ENCODE measurements around the gene DCTD. TPM values are rescaled to one million over a fixed set of nuclear protein-coding genes. Genes with fewer than 3 reads are reported as not detected.

The DCTD gene
- total and polyA plus RNA-seq, 7 donors: 33.3 to 54.9 (median 38.2) TPM

DNA sequence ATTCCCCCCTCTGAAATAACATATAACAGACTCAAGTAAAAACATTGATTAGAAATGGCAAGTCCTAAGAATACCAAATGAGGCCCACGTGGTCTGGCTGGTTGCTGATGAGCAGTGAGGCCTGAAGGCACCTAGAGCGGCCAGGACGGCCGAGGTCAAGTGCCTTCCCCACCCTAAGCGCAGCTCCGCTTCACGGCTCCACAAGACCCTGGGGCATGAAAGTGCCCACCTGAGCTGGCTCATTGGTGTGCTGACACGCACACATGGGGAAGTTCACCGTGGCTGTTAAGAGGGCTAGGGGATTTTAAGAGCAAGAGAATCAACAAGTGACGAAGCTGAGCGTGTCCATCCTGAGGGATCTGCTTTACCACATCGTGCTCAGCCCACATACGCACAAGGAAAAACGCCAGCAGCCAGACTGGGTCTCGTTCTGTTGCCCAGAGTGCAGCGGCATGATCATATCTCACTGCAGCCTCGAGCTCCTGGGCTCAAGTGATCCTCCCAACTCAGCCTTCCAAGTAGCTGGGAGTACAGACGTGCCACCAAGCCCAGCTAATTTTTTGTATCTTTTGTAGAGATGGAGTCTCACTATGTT, 22.4 kb downstream of the DCTD start:
- Histone ChIP-seq H3K4me1 (no peaks in the 10 kb centered on the region), H3K27ac (no peak overlapping the region), H3K27me3 (no peaks in the 10 kb centered on the region), H3K9me3 (no peaks in the 10 kb centered on the region), H3K36me3 (peaks cover 13 to 90% (median 31%) of the 10 kb centered on the region in 4 donors), H3K4me3 (no peak overlapping the region)
- intact Hi-C loops (cut with DNase I): no loop called here
- WGBS, 2 donors: 94 to 97% methylated on average over 18 of the region's 18 CpGs
- DNase-seq: no peak
- TF ChIP-seq EP300 (IDR thresholded peaks at IDR 0.05) (no peak), POLR2AphosphoS5 (IDR thresholded peaks at IDR 0.05) (no peak), POLR2A (IDR thresholded peaks at IDR 0.05) (no peak)
- TF ChIP-seq, protein P1, sequence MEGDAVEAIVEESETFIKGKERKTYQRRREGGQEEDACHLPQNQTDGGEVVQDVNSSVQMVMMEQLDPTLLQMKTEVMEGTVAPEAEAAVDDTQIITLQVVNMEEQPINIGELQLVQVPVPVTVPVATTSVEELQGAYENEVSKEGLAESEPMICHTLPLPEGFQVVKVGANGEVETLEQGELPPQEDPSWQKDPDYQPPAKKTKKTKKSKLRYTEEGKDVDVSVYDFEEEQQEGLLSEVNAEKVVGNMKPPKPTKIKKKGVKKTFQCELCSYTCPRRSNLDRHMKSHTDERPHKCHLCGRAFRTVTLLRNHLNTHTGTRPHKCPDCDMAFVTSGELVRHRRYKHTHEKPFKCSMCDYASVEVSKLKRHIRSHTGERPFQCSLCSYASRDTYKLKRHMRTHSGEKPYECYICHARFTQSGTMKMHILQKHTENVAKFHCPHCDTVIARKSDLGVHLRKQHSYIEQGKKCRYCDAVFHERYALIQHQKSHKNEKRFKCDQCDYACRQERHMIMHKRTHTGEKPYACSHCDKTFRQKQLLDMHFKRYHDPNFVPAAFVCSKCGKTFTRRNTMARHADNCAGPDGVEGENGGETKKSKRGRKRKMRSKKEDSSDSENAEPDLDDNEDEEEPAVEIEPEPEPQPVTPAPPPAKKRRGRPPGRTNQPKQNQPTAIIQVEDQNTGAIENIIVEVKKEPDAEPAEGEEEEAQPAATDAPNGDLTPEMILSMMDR (IDR thresholded peaks at IDR 0.05): no peak

- TF ChIP-seq EP300 (IDR thresholded peaks at IDR 0.05) (no peak), POLR2AphosphoS5 (IDR thresholded peaks at IDR 0.05) (no peak)
- TF ChIP-seq, protein P1 (IDR thresholded peaks at IDR 0.05): no peak
- Histone ChIP-seq H3K27ac (no peak overlapping the region), H3K4me1 (no peaks in the 10 kb centered on the region), H3K9me3 (no peaks in the 10 kb centered on the region), H3K36me3 (peaks cover 14 to 89% (median 31%) of the 10 kb centered on the region in 4 donors), H3K4me3 (no peak overlapping the region), H3K27me3 (no peaks in the 10 kb centered on the region)
- WGBS, 2 donors: 96% methylated on average over 19 of the region's 19 CpGs
- intact Hi-C loops (cut with DNase I): no loop called here
- DNase-seq: no peak
Measured at GRCh38 chr4:182893474-182894080, 23.6 kb downstream of the DCTD start.

GRCh38 chr4:182893047-182893446, 24.1 kb downstream of the DCTD start:
- H3K27me3 ChIP-seq: no peaks in the 10 kb centered on the region
- 91 to 95% methylated on average over 6 of the region's 6 CpGs for WGBS, 2 donors
- no peak overlapping the region for H3K4me3 ChIP-seq
- no peak overlapping the region for H3K27ac ChIP-seq
- no peaks in the 10 kb centered on the region for H3K9me3 ChIP-seq
- DNase-seq: no peak
- TF ChIP-seq POLR2AphosphoS5 (IDR thresholded peaks at IDR 0.05) (no peak), POLR2A (IDR thresholded peaks at IDR 0.05) (no peak), EP300 (IDR thresholded peaks at IDR 0.05) (no peak)
- TF ChIP-seq, protein P1 (IDR thresholded peaks at IDR 0.05): no peak
- no peaks in the 10 kb centered on the region for H3K4me1 ChIP-seq
- H3K36me3 ChIP-seq: peaks cover 14 to 85% (median 31%) of the 10 kb centered on the region in 4 donors
- intact Hi-C loops (cut with DNase I): no loop called here

DNA sequence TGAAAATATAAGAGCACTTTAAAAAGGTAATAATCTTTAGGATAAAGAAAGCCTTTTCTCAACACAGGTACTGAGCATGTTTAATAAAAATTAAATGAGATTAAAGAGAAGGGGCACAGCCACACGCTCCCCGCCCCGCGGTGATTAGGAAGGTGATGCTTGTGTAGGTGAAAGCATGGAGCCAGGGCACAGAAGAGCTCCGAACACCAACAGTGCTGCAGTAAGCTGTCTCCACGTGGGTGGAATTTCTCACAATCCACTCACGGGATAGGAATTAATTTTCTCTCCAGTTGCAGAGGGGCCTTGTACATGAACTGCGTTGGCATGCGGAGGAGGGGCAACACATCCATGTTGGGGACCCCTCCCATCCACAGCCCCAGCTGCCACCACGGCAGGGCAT, 27.0 kb downstream of the DCTD start:
- H3K36me3 ChIP-seq: peaks cover 14 to 75% (median 27%) of the 10 kb centered on the region in 4 donors
- DNase-seq: no peak
- TF ChIP-seq POLR2AphosphoS5 (IDR thresholded peaks at IDR 0.05): no peak
- TF ChIP-seq EP300 (IDR thresholded peaks at IDR 0.05): no peak
- TF ChIP-seq, protein P1 (IDR thresholded peaks at IDR 0.05): no peak
- no peak for TF ChIP-seq POLR2A (IDR thresholded peaks at IDR 0.05)

More for the DNA sequence above, 27.0 kb downstream of the DCTD start:
- Histone ChIP-seq H3K9me3 (peaks cover 0 to 3% (median 0%) of the 10 kb centered on the region in 4 donors), H3K4me1 (peaks cover 0 to 13% (median 11%) of the 10 kb centered on the region in 4 donors), H3K27me3 (no peaks in the 10 kb centered on the region), H3K27ac (no peak overlapping the region), H3K4me3 (no peak overlapping the region)
- 93 to 97% methylated on average over 10 of the region's 10 CpGs for WGBS, 2 donors
- intact Hi-C loops (cut with DNase I): no loop called here
